ENCODE data around the gene PHC2.
A peak's percentile ranks its signal among the peaks of the same experiment; 100 is the strongest.

DNA sequence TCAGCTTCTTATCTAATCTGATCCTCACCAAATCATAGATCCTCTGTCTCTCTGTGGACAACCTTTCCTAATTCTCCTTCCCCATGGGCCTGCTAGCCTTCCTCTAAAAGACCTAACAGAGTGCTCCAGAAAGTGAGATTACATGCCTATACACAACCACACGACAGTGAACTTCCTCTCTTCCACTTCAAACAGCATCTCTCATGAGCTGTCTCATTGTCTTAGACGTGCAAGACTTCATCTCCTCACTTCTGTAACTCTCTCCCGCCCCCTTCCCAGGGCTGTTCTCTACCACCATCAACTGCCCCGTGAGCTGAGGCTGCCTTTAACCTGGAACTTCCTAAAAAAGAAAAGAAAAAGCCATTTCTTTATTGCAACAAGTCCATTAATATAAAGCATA is 95.9 kb downstream of the PHC2 start:
- TF ChIP-seq, protein P1, sequence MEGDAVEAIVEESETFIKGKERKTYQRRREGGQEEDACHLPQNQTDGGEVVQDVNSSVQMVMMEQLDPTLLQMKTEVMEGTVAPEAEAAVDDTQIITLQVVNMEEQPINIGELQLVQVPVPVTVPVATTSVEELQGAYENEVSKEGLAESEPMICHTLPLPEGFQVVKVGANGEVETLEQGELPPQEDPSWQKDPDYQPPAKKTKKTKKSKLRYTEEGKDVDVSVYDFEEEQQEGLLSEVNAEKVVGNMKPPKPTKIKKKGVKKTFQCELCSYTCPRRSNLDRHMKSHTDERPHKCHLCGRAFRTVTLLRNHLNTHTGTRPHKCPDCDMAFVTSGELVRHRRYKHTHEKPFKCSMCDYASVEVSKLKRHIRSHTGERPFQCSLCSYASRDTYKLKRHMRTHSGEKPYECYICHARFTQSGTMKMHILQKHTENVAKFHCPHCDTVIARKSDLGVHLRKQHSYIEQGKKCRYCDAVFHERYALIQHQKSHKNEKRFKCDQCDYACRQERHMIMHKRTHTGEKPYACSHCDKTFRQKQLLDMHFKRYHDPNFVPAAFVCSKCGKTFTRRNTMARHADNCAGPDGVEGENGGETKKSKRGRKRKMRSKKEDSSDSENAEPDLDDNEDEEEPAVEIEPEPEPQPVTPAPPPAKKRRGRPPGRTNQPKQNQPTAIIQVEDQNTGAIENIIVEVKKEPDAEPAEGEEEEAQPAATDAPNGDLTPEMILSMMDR (IDR thresholded peaks at IDR 0.05), result no peak
- peak in 1 of 3 donors; percentile 9 for TF ChIP-seq POLR2AphosphoS5 (IDR thresholded peaks at IDR 0.05)
